ENCODE results near the gene KIAA2012.

DNA sequence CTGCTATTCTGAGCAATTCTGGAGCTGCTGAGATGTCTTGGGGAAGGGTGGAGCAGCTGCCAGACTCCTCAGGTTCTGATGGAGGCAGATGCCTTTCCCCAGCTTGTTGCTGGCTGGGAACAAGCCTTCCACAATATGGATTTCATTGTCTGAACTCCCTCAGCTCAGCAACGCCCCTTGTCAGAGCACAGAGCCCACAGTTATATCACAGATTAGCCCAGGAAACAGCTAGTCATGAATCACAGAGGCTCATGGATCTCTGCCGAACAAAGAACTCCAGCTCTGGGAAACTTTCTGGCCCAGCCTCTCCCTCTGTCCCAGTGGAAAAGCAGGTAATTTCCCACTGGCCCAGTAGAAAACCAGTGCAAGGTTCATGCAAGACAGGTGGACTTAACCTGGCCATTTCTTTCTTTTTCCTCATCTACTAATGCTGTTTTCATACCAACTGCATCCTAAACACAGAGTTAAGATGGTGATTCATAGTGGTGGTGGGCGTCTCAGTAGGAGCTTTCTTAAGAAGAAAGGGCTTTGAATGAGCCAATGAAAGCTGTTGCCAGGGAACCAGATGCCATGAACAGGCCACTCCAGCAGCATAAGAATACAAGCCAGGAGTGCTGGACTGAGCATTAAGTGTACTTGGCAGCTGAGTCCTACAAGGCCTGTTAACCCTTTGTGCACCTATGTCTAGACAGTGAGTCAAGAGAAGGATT, 8.7 kb upstream of the KIAA2012 start:
- TF ChIP-seq EZH2 (IDR thresholded peaks at IDR 0.05; ENCODE audit: insufficient read depth, low read length) (no peak), CTCF (IDR thresholded peaks at IDR 0.05; ENCODE audit: insufficient read depth, low read depth, low read length) (no peak)
